Activated CD8-positive, alpha-beta memory T cell treated with anti-CD3 and anti-CD28 coated beads, Interleukin-2, amount 50 U/mL, for 48 hours (primary cell): ENCODE measurements around the gene TMEM175.

ENCODE experiments used
- DNase-seq: peaks from one replicate; pipeline ENCODE4 v3.0.0-alpha.2; 2020

Gene TMEM175

GRCh38 chr4:931960-932712 lies at the start of gene TMEM175, which contains the start of gene GAK:
TMEM175 (plus strand) TSS chr4:932460; CDS start chr4:947740, 15,280 bp downstream.
GAK (minus strand) TSS chr4:932316; CDS start chr4:932187, 129 bp downstream.
- peak; percentile 99 for DNase-seq

- DNase-seq, result no peak
Observed at GRCh38 chr4:882646-883045, 49.6 kb upstream of the TMEM175 start.

GRCh38 chr4:883377-884095 lies 48.7 kb upstream of the TMEM175 start:
- no peak for DNase-seq

GRCh38 chr4:884259-884658 lies 48.0 kb upstream of the TMEM175 start:
- DNase-seq, result no peak

GRCh38 chr4:884896-885295 lies 47.4 kb upstream of the TMEM175 start:
- DNase-seq, result no peak

- no peak for DNase-seq
Observed at GRCh38 chr4:885353-885752, 46.9 kb upstream of the TMEM175 start.

- no peak for DNase-seq
Observed at GRCh38 chr4:886244-886643, 46.0 kb upstream of the TMEM175 start.

GRCh38 chr4:887034-887763 lies 45.1 kb upstream of the TMEM175 start:
- no peak for DNase-seq

GRCh38 chr4:888029-888428 lies 44.2 kb upstream of the TMEM175 start:
- no peak for DNase-seq

GRCh38 chr4:889516-889915 lies 42.7 kb upstream of the TMEM175 start:
- DNase-seq, result no peak

GRCh38 chr4:890036-890695 lies 42.1 kb upstream of the TMEM175 start:
- no peak for DNase-seq

- DNase-seq, result no peak
Observed at GRCh38 chr4:891747-892146, 40.5 kb upstream of the TMEM175 start.

GRCh38 chr4:892780-893179 lies 39.5 kb upstream of the TMEM175 start:
- no peak for DNase-seq

GRCh38 chr4:893276-893994 lies 38.8 kb upstream of the TMEM175 start:
- no peak for DNase-seq

GRCh38 chr4:893995-894705 lies 38.1 kb upstream of the TMEM175 start:
- no peak for DNase-seq

GRCh38 chr4:895596-895995 lies 36.7 kb upstream of the TMEM175 start:
- no peak for DNase-seq

- DNase-seq, result no peak
Observed at GRCh38 chr4:896216-896615, 36.0 kb upstream of the TMEM175 start.

- DNase-seq, result no peak
Observed at GRCh38 chr4:896630-897029, 35.6 kb upstream of the TMEM175 start.

- DNase-seq, result no peak
Observed at GRCh38 chr4:898123-898522, 34.1 kb upstream of the TMEM175 start.

- DNase-seq, result no peak
Observed at GRCh38 chr4:898869-899555, 33.2 kb upstream of the TMEM175 start.

- DNase-seq, result no peak
Observed at GRCh38 chr4:899556-899906, 32.7 kb upstream of the TMEM175 start.
